ENCODE measurements around the gene ADCY2. TPM values are rescaled to one million over a fixed set of nuclear protein-coding genes. Genes with fewer than 3 reads are reported as not detected.

The ADCY2 gene
- total RNA-seq, 5 donors from 2014 or later (not counting 1 experiment from before 2014, with no cell fraction given), result 0.23 to 0.32 TPM; not detected in 3

- Histone ChIP-seq H3K27me3 (replicated peaks in 1 of 2; ENCODE audit: control insufficient read depth in 2 of 2, extremely low read depth in 1 of 2, insufficient read depth in 2 of 2, low read length in 1 of 2) (no peaks in the 10 kb centered on the region), H3K9me3 (no peaks in the 10 kb centered on the region), H3K36me3 (ENCODE audit: control insufficient read depth in 2 of 2, extremely low read depth in 1 of 2, insufficient read depth in 1 of 2, low read length in 1 of 2) (no peaks in the 10 kb centered on the region), H3K4me1 (ENCODE audit: control insufficient read depth in 1 of 2, extremely low read depth in 1 of 2, insufficient read depth in 2 of 2, low read length in 2 of 2) (no peaks in the 10 kb centered on the region), H3K27ac (ENCODE audit: low read length) (no peak overlapping the region), H3K4me3 (ENCODE audit: control insufficient read depth in 1 of 2, extremely low read depth in 1 of 2, low read length in 1 of 2) (no peak overlapping the region)
- POLR2A ChIA-PET, result no interaction called here
- 49% methylated on average over 4 of the region's 4 CpGs for WGBS (ENCODE audit: insufficient coverage)
- no peaks in the 10 kb centered on the region for H3K4me1 Mint-ChIP-seq
- H3K27me3 Mint-ChIP-seq, result peaks cover 0 to 4% of the 10 kb centered on the region in 2 donors
- CTCF ChIA-PET, result no interaction called here
- no peak for DNase-seq
- no peak overlapping the region for H3K27ac Mint-ChIP-seq
- no peak overlapping the region for H3K4me3 Mint-ChIP-seq
- peaks cover 0 to 16% (median 12%) of the 10 kb centered on the region in 3 donors for H3K9me3 Mint-ChIP-seq
- no peaks in the 10 kb centered on the region for H3K36me3 Mint-ChIP-seq
- ATAC-seq (replicated peaks in 1 of 4), result no peak
Measured at GRCh38 chr5:7492371-7492770, 96.4 kb downstream of the ADCY2 start.

DNA sequence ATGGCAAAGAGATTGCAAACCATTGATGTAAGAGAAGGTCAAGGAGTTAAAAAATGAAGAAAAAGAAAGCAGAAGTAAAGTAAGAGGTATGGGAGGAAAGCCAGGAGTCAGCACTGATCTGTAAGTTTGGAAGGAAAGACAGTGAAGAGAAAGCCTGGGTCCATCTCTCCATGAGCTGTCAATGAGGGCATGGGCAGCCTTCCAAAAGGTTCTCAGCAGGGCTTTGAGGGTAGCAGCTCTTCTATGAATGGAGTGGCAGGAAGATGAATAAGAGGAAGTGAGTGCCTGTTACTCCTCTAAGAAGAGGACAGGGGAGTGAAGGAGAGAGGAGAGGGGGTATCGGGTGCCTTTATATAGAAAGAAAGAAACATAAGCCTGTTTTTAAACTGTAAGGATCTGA lies 97.1 kb downstream of the ADCY2 start:
- H3K27me3 Mint-ChIP-seq, result peaks cover 0 to 4% of the 10 kb centered on the region in 2 donors
- CTCF ChIA-PET, result no interaction called here
- Histone ChIP-seq H3K4me3 (ENCODE audit: control insufficient read depth in 1 of 2, extremely low read depth in 1 of 2, low read length in 1 of 2) (no peak overlapping the region), H3K27me3 (replicated peaks in 1 of 2; ENCODE audit: control insufficient read depth in 2 of 2, extremely low read depth in 1 of 2, insufficient read depth in 2 of 2, low read length in 1 of 2) (no peaks in the 10 kb centered on the region), H3K9me3 (no peaks in the 10 kb centered on the region), H3K4me1 (ENCODE audit: control insufficient read depth in 1 of 2, extremely low read depth in 1 of 2, insufficient read depth in 2 of 2, low read length in 2 of 2) (no peaks in the 10 kb centered on the region), H3K27ac (ENCODE audit: low read length) (no peak overlapping the region), H3K36me3 (ENCODE audit: control insufficient read depth in 2 of 2, extremely low read depth in 1 of 2, insufficient read depth in 1 of 2, low read length in 1 of 2) (no peaks in the 10 kb centered on the region)
- no peak overlapping the region for H3K27ac Mint-ChIP-seq
- DNase-seq (no peak), ATAC-seq (replicated peaks in 1 of 4) (no peak)
- H3K9me3 Mint-ChIP-seq, result peaks cover 0 to 15% (median 12%) of the 10 kb centered on the region in 3 donors
- POLR2A ChIA-PET, result no interaction called here
- H3K36me3 Mint-ChIP-seq, result no peaks in the 10 kb centered on the region
- H3K4me1 Mint-ChIP-seq, result no peaks in the 10 kb centered on the region
- 100% methylated on average over 1 of the region's 1 CpG for WGBS (ENCODE audit: insufficient coverage)
- H3K4me3 Mint-ChIP-seq, result no peak overlapping the region

DNA sequence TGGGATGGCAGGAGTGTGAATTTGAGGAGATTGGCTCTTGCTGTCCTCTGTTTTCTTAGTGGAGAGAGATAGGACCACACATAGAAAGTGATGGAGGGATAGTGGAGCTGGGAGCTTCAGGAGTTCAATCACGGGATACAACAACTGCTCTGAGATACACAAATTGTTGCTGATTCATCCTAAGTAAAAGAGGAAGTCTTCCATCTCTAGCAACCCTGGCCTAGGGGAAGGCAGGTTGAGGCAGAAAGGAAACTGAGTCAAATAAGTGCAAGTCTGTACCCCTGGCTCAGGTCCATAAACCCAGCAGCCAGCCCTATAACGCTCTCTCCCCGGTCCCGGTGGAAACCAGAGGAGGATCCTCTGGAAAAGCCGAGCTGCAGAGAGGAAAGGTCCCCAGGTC lies 97.7 kb downstream of the ADCY2 start:
- Mint-ChIP-seq H3K9me3 (peaks cover 0 to 12% (median 11%) of the 10 kb centered on the region in 3 donors), H3K4me3 (no peak overlapping the region), H3K4me1 (no peaks in the 10 kb centered on the region), H3K36me3 (no peaks in the 10 kb centered on the region), H3K27ac (no peak overlapping the region), H3K27me3 (peaks cover 0 to 4% of the 10 kb centered on the region in 2 donors)
- no peak overlapping the region for H3K27ac ChIP-seq (ENCODE audit: low read length)
- no peaks in the 10 kb centered on the region for H3K9me3 ChIP-seq
- ChIA-PET CTCF (no interaction called here), POLR2A (no interaction called here)
- no peaks in the 10 kb centered on the region for H3K36me3 ChIP-seq (ENCODE audit: control insufficient read depth in 2 of 2, extremely low read depth in 1 of 2, insufficient read depth in 1 of 2, low read length in 1 of 2)
- no peak overlapping the region for H3K4me3 ChIP-seq (ENCODE audit: control insufficient read depth in 1 of 2, extremely low read depth in 1 of 2, low read length in 1 of 2)
- no peak for DNase-seq
- no peaks in the 10 kb centered on the region for H3K27me3 ChIP-seq (replicated peaks in 1 of 2; ENCODE audit: control insufficient read depth in 2 of 2, extremely low read depth in 1 of 2, insufficient read depth in 2 of 2, low read length in 1 of 2)
- WGBS (ENCODE audit: insufficient coverage), result 74% methylated on average over 3 of the region's 5 CpGs
- ATAC-seq (replicated peaks in 1 of 4), result no peak
- H3K4me1 ChIP-seq (ENCODE audit: control insufficient read depth in 1 of 2, extremely low read depth in 1 of 2, insufficient read depth in 2 of 2, low read length in 2 of 2), result no peaks in the 10 kb centered on the region

DNA sequence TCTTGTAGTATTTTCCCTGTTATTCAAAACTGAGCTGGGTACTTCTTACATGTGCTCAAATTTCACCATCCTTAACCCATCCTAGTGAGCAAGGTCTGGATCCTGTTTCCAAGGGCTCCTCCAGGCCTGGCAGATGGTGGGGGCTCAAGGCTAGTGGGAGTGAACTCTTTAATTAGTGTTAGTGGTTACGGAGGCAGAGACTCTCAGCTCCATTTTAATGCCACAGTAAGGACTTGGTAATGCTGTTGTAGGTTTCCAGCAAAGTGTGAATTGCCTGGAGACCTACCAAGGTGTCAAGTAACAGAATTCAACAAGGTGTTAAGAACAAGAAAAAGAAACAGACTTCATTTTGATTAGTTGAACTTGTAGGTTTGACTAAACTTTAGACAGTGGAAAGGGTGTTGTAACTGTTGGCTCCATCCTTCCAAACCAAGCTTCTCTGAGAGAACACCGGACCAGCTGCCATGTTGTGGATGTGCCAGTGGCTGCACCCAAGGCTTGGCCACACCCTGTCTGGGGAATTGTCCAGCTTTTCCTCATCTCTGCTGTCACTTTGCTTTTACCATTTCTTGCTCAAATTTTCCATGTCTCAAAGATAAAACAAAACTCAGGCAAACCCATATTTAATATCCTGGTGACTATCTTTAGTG lies 98.7 kb downstream of the ADCY2 start:
- ATAC-seq (replicated peaks in 1 of 4), result no peak
- H3K27ac Mint-ChIP-seq, result no peak overlapping the region
- WGBS (ENCODE audit: insufficient coverage), result 81% methylated on average over 2 of the region's 2 CpGs

GRCh38 chr5:7495131-7495517 lies 99.2 kb downstream of the ADCY2 start:
- Histone ChIP-seq H3K9me3 (no peaks in the 10 kb centered on the region), H3K4me1 (ENCODE audit: control insufficient read depth in 1 of 2, extremely low read depth in 1 of 2, insufficient read depth in 2 of 2, low read length in 2 of 2) (no peaks in the 10 kb centered on the region), H3K27me3 (replicated peaks in 1 of 2; ENCODE audit: control insufficient read depth in 2 of 2, extremely low read depth in 1 of 2, insufficient read depth in 2 of 2, low read length in 1 of 2) (no peaks in the 10 kb centered on the region), H3K4me3 (ENCODE audit: control insufficient read depth in 1 of 2, extremely low read depth in 1 of 2, low read length in 1 of 2) (no peak overlapping the region), H3K27ac (ENCODE audit: low read length) (no peak overlapping the region), H3K36me3 (ENCODE audit: control insufficient read depth in 2 of 2, extremely low read depth in 1 of 2, insufficient read depth in 1 of 2, low read length in 1 of 2) (no peaks in the 10 kb centered on the region)
- H3K27me3 Mint-ChIP-seq, result no peaks in the 10 kb centered on the region
- ATAC-seq (replicated peaks in 1 of 4) (no peak), DNase-seq (no peak)
- no peaks in the 10 kb centered on the region for H3K4me1 Mint-ChIP-seq
- no peak overlapping the region for H3K27ac Mint-ChIP-seq
- ChIA-PET POLR2A (no interaction called here), CTCF (no interaction called here)
- H3K4me3 Mint-ChIP-seq, result no peak overlapping the region
- no peaks in the 10 kb centered on the region for H3K9me3 Mint-ChIP-seq
- WGBS (ENCODE audit: insufficient coverage), result 67% methylated on average over 3 of the region's 5 CpGs
- H3K36me3 Mint-ChIP-seq, result no peaks in the 10 kb centered on the region

More for the DNA sequence above, 98.7 kb downstream of the ADCY2 start:
- no peak overlapping the region for H3K27ac ChIP-seq (ENCODE audit: low read length)
- no peak overlapping the region for H3K4me3 ChIP-seq (ENCODE audit: control insufficient read depth in 1 of 2, extremely low read depth in 1 of 2, low read length in 1 of 2)
- no peaks in the 10 kb centered on the region for H3K36me3 Mint-ChIP-seq
- H3K4me1 ChIP-seq (ENCODE audit: control insufficient read depth in 1 of 2, extremely low read depth in 1 of 2, insufficient read depth in 2 of 2, low read length in 2 of 2), result no peaks in the 10 kb centered on the region
- no peak overlapping the region for H3K4me3 Mint-ChIP-seq
- peaks cover 0 to 3% (median 3%) of the 10 kb centered on the region in 3 donors for H3K9me3 Mint-ChIP-seq
- no peaks in the 10 kb centered on the region for H3K4me1 Mint-ChIP-seq
- no peak for DNase-seq
- no peaks in the 10 kb centered on the region for H3K36me3 ChIP-seq (ENCODE audit: control insufficient read depth in 2 of 2, extremely low read depth in 1 of 2, insufficient read depth in 1 of 2, low read length in 1 of 2)
- ChIA-PET CTCF (no interaction called here), POLR2A (interaction anchor here in 1 of 2 donors (0.5 kb wide), 1 partner anchor 337 kb away, joined by 3 read pairs; no protein-coding TSS in a partner anchor)
- no peaks in the 10 kb centered on the region for H3K27me3 Mint-ChIP-seq
- H3K27me3 ChIP-seq (replicated peaks in 1 of 2; ENCODE audit: control insufficient read depth in 2 of 2, extremely low read depth in 1 of 2, insufficient read depth in 2 of 2, low read length in 1 of 2), result no peaks in the 10 kb centered on the region
- no peaks in the 10 kb centered on the region for H3K9me3 ChIP-seq

DNA sequence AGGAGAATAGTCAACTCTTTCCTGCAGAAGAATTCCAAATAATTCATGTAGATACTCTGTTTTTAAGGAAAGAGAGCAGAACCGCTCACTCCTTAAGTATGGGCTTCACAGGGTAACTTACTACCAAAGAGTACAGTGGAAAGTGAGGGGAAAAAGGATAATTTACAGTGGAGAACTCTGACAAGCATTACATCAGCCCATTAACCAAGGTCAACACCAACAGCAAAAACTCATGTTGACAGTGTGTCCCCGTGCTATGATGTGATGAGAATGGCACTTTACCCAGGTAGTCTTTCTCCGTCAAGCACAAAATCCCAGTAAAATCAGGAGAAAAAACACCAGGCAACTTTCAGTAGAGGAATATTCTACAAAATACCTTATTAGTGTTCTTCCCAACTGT lies 104.3 kb downstream of the ADCY2 start:
- Histone ChIP-seq H3K4me3 (ENCODE audit: control insufficient read depth in 1 of 2, extremely low read depth in 1 of 2, low read length in 1 of 2) (no peak overlapping the region), H3K36me3 (ENCODE audit: control insufficient read depth in 2 of 2, extremely low read depth in 1 of 2, insufficient read depth in 1 of 2, low read length in 1 of 2) (no peaks in the 10 kb centered on the region), H3K9me3 (no peaks in the 10 kb centered on the region), H3K4me1 (ENCODE audit: control insufficient read depth in 1 of 2, extremely low read depth in 1 of 2, insufficient read depth in 2 of 2, low read length in 2 of 2) (no peaks in the 10 kb centered on the region), H3K27me3 (replicated peaks in 1 of 2; ENCODE audit: control insufficient read depth in 2 of 2, extremely low read depth in 1 of 2, insufficient read depth in 2 of 2, low read length in 1 of 2) (no peaks in the 10 kb centered on the region), H3K27ac (ENCODE audit: low read length) (no peak overlapping the region)
- ATAC-seq (replicated peaks in 1 of 4) (no peak), DNase-seq (no peak)
- no CpG with 5 or more reads among the region's 3 CpGs for WGBS (ENCODE audit: insufficient coverage)
- CTCF ChIA-PET, result no interaction called here
- peaks cover 0 to 2% (median 0%) of the 10 kb centered on the region in 3 donors for H3K9me3 Mint-ChIP-seq
- H3K4me3 Mint-ChIP-seq, result no peak overlapping the region
- no peaks in the 10 kb centered on the region for H3K27me3 Mint-ChIP-seq
- POLR2A ChIA-PET, result no interaction called here
- H3K4me1 Mint-ChIP-seq, result no peaks in the 10 kb centered on the region
- no peaks in the 10 kb centered on the region for H3K36me3 Mint-ChIP-seq
- H3K27ac Mint-ChIP-seq, result no peak overlapping the region

GRCh38 chr5:7501061-7501460 lies 105.1 kb downstream of the ADCY2 start:
- H3K36me3 ChIP-seq (ENCODE audit: control insufficient read depth in 2 of 2, extremely low read depth in 1 of 2, insufficient read depth in 1 of 2, low read length in 1 of 2), result no peaks in the 10 kb centered on the region
- no peak for ATAC-seq (replicated peaks in 1 of 4)
- no peaks in the 10 kb centered on the region for H3K27me3 ChIP-seq (replicated peaks in 1 of 2; ENCODE audit: control insufficient read depth in 2 of 2, extremely low read depth in 1 of 2, insufficient read depth in 2 of 2, low read length in 1 of 2)
- ChIA-PET POLR2A (no interaction called here), CTCF (no interaction called here)
- H3K9me3 Mint-ChIP-seq, result peaks cover 0 to 2% (median 0%) of the 10 kb centered on the region in 3 donors
- no peaks in the 10 kb centered on the region for H3K27me3 Mint-ChIP-seq
- no peak overlapping the region for H3K27ac Mint-ChIP-seq
- no peak overlapping the region for H3K27ac ChIP-seq (ENCODE audit: low read length)
- no CpG with 5 or more reads among the region's 2 CpGs for WGBS (ENCODE audit: insufficient coverage)
- DNase-seq, result no peak
- no peaks in the 10 kb centered on the region for H3K4me1 Mint-ChIP-seq
- H3K36me3 Mint-ChIP-seq, result no peaks in the 10 kb centered on the region
- H3K4me1 ChIP-seq (ENCODE audit: control insufficient read depth in 1 of 2, extremely low read depth in 1 of 2, insufficient read depth in 2 of 2, low read length in 2 of 2), result no peaks in the 10 kb centered on the region
- H3K9me3 ChIP-seq, result no peaks in the 10 kb centered on the region
- no peak overlapping the region for H3K4me3 ChIP-seq (ENCODE audit: control insufficient read depth in 1 of 2, extremely low read depth in 1 of 2, low read length in 1 of 2)
- no peak overlapping the region for H3K4me3 Mint-ChIP-seq

Data from T-cell (primary cell).